ACHN (cell line): ENCODE data around the gene MYO7A.
A peak's percentile ranks its signal among the peaks of the same experiment; 100 is the strongest.

Source experiments
- DNase-seq: peaks from one replicate; pipeline ENCODE4 v3.0.0-alpha.2; 2015
- in situ Hi-C: cut with HindIII; loops from 2 replicates; pipeline ENCODE4 v1.10.0; 2017; ENCODE audit warnings: low sequenced_read_pairs, low pct_ligation_motif_present, low pct_unique_long_range_greater_than_20kb

The MYO7A gene

DNA sequence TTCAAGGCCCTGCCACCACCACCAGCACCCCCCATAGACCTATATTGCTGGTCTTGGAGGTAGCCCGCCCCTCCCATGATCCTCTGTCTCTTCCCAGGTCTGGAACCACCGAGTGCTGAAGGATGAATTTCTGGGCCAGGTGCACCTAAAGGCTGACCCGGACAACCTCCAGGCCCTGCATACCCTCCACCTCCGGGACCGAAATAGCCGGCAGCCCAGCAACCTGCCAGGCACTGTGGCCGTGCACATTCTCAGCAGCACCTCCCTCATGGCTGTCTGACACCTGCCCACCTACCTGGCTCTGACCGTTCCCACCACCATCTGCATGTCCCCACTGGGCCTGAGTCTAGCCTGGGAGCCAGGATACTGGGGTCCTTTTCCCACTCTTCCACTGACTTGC, 4.5 kb upstream of the MYO7A start:
- in situ Hi-C loops = no loop called here
- DNase-seq = no peak

DNA sequence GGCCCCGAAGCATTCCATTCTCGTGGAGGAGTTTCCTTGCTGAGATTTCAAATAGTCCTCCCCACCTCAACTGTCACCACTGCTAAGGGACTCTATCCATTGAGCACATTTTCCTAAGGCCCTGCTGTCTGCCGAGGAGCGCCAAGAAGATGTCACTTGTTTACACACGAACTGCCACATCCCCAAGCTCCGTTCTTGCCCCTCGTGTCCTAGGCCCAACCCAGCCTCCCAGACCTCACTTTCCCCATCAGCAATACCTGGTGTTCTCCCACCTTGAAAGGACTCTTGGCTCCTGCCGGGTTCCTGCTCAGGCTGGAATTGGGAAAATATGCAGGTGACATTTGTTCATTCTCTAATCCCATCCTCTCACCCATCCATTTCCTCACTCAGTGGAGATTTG, 4.0 kb upstream of the MYO7A start:
- no peak for DNase-seq
- in situ Hi-C loops = no loop called here

DNA sequence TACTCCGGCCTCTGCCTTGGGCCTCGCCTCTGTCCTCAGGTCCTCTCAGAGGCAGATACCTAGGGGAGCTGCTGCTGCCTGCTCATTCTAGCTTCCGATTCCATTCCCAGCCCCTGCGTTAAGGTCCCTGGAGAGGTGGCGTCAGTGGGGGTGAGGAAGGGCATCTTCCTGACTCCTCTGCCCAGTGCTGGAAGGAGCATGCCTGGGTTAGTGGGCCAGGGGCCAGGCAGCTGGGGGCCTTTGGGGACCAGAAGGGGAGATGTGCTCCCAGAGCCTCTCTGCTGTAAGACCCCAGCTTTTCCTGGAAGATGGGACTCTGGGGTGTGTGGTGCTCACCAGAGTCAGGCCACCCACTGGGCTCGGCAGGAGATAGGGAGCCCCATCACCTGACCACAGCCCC, 3.6 kb upstream of the MYO7A start:
- in situ Hi-C loops = no loop called here
- DNase-seq = no peak

DNA sequence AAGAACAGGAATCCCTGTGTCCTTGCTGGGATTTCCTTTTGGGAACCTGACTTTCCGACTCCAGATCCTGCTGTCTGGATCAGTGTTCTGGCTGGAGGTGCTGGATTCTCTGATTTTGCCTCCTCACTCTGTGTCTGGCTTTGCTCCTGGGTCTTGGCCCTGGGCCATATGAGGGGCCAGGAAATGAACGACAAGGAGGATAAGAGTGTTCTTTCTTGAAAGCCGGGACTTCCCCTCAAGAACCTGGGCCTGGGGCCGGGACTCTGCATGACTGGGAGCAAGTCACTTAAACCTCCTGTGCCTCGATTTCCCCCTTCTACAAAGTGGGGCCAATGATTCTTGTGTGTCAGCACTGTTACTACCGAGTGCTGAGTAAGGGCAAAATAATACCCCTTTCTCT, 2.9 kb upstream of the MYO7A start:
- no peak for DNase-seq

DNA sequence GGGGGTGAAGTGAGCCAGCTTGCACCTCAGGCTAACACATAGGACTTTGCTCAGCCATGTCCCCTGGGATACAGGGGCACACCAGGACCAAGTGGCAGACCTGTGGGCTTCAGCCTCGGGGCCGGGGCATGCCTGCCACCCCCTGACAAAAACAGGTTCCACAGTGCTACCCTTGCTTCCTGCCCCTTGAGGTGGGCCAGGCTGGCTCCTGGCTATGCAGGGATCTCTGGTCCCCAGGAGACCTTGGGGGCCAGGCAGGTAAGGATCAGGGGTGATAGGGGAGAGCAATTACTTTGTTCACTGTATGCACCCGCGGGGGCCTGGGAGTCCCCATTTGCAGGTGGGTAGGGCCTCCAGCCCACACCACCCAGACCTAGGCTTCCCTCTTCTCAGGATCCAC, 2.4 kb upstream of the MYO7A start:
- in situ Hi-C loops = no loop called here
- DNase-seq = no peak

More for the DNA sequence above, 2.9 kb upstream of the MYO7A start:
- in situ Hi-C loops = no loop called here

DNA sequence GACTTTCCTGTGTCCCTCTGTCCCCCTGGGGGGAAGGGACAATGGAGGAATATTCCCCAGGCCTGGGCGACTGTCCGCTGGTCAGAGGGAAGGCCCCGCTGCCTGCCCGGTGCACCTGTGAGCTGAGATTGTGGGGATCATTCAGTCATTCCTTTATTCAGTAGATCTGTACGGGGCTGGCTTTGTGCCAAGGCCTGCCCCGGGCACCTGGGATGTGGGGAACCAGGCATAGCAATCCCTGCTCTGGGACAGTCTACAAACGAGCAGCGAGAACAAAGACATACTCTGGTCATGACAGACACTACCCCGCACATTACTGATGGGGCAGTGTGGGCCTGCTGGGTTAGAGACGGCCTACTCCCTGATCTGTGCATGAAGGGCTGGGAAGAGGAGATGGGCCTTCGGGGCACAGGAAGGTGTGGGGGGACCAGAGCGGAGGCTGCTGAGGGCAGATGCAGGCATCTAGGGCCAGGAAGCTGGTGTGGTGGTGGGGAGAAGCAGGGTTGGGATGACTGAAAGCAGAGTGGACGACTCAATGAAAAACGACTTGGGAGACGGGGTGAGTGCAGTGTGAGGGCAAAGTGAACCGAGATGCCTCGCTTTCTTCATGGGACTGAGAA, 1.8 kb upstream of the MYO7A start:
- in situ Hi-C loops = no loop called here

DNA sequence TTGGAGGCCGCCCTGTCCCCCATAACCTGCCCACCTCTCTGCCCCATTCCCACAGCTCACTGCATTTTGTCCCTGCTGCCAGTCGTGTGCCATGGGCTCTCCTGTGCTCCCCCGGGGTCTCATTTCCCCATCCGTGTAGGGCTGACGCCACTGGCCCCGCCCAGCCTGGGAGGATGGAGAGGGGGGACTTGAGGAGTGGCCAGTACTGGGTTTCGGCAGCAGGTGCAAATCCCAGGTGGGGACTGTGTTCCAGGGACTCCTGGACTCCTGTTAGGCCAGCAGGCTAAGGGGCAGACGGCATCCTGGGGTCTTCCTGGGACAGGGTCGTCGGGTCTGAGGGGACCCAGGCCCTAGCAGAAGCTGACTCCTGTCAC, 1.2 kb upstream of the MYO7A start:
- in situ Hi-C loops = no loop called here
- no peak for DNase-seq

More for the DNA sequence above, 1.8 kb upstream of the MYO7A start:
- no peak for DNase-seq

DNA sequence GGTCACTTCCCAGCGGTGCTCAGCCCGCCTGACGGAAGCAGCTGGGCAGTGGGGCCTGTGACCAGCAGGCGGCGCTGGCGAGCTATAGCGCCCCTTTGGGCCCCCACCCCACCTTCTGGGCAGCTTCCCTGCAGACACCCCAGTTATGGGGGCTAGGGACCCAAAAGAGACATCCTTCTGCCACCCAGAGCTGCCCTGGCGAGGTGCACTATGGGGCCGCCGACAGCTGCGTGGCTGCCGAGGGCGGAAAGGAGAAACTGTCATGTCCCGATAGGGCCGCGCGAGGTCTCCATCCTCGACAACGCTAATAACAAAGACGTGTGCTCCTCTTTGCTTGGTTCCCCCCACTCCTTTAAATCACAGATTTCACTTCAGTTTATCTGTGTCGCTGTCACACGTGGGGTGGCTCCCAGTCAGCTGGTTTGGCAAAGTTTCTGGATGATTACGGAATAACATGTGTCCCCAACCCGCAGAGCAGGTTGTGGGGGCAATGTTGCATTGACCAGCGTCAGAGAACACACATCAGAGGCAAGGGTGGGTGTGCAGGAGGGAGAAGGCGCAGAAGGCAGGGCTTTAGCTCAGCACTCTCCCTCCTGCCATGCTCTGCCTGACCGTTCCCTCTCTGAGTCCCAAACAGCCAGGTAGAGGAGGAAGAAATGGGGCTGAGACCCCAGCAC, 673 bp upstream of the MYO7A start:
- in situ Hi-C loops = no loop called here
- DNase-seq = peak; percentile 26

DNA sequence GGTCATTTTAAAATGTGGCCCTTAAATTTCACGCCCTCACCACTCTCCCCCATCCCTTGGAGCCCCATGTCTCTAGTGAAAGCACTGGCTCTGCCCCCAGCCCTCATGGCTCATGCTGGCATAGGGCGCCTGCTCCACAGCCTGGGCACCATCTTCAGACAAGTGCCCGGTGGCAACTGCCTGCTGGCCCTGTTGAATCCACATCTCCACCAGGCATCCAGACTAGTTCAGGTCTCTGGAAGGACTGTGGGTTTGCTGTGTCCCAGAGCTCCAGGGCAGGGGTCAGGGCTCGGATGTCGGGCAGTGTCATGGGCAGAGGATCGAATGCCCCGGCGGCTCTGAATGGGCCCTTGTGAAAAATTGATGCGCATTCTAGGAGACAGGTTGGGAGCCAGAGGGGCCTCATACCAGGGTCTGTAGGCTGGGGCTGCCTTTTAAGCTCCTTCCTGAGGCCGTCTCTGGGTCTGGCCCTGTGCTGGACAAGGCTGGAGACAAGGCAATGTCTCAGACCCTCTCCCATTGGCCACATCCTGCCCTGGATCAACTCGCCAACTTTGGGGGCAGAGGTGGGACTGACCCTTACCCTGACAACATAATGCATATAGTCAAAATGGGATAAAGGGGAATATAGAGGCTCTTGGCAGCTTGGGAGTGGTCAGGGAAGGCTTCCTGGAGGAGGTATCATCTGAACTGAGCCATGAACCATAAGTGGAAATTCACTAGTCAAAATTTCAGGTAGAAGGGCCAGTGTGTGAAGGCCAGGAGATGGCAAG, 1.2 kb downstream of the MYO7A start:
- no peak for DNase-seq

DNA sequence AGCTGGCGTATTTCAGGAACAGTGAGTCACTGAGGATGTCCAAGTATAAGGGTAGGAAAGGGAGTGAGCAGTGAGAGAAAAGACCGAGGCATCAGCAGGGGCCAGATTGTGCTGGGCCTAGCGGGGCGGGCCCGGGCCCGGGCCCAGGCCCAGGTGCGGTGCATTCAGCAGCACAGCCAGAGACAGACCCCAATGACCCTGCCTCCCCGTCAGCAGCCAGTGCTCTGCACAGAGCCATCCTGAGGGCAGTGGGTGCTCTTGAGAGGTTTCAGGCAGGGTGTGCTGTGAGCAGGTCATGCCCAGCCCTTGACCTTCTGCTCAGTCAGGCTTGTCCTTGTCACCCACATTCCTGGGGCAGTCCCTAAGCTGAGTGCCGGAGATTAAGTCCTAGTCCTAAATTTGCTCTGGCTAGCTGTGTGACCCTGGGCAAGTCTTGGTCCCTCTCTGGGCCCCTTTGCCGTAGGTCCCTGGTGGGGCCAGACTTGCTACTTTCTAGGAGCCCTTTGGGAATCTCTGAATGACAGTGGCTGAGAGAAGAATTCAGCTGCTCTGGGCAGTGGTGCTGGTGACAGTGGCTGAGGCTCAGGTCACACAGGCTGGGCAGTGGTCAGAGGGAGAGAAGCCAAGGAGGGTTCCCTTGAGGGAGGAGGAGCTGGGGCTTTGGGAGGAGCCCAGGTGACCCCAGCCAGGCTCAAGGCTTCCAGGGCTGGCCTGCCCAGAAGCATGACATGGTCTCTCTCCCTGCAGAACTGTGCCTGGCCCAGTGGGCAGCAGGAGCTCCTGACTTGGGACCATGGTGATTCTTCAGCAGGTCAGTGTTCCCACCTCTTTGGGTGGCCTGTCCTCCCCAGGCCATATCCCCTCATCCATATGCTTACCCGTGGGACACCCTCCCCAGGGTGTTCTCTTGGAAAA, 2.1 kb downstream of the MYO7A start:
- in situ Hi-C loops = no loop called here
- DNase-seq = no peak

More for the DNA sequence above, 1.2 kb downstream of the MYO7A start:
- in situ Hi-C loops = no loop called here

DNA sequence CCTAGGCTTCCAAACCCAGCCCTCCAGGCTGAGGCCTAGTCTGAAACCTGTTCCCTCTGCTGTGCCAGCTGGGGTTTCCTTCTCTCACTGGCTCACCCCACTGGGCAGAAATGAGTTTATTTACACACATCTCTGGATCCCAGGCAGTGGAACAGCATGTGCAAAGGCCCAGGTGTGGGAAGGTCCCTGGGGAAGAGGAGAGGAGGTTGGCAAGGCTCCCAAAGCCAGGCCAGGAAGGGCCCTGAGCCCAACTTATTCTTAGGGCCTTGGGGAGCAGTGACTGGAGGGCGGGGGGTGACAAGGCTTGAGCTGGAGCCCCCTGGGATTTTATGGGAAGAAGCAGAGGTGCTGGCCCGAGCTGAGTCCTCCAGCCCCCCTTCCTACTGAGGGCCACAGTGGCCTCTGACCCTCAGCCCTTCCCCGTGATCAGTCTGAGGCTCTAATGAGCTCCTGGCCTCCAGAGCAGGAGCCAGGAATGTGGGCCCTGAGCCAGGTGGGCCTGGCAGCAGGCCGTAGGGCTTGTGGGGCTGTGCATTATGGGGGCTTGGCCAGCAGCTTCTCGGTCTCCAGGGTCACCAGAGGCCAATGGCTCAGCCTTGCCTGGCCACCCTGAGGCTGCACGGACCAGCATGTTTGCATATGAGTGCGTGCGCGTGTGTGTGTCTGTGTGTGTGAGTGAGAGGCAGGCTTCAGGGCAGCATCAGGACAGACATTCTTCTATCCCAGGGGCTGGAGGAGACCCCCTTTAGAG, 2.9 kb downstream of the MYO7A start:
- in situ Hi-C loops = no loop called here
- DNase-seq = no peak

DNA sequence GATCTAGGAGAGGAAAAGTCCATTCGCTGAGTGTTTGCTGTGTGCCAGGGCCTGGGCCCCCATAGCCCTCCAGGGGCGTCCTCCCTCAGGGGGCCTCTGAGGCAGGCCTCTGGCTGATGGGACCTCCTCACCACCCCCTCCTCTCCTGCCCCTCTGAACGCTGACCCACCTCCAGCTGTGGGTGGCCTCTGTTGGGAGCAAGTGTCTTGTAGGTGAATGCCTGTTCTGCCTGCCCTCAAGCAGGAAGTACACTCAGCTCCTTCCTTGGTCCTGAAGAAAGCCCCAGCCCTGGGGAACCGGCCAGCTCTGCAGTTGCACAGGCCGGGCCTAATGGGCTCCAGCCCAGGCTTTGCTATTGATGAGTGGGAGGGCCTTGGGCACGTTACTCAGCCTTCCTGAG, 3.5 kb downstream of the MYO7A start:
- in situ Hi-C loops = no loop called here
- no peak for DNase-seq

DNA sequence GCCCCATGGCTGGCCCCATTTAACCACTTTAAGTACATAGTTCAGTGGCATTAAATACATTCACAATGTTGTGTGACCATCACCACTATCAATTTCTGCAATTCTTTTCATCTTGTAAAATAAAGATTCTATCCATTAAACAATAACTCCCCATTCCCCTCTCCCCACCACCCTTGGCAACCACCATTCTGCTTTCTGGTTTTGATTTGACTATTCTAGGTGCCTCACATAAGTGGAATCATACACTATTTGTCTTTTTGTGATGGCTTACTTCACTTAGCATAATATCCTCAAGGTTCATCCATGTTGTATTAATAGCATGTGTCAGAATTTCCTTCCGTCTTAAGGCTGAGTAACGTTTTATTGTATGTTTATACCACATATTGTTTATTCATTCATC, 7.0 kb downstream of the MYO7A start:
- DNase-seq = no peak
- in situ Hi-C loops = no loop called here

DNA sequence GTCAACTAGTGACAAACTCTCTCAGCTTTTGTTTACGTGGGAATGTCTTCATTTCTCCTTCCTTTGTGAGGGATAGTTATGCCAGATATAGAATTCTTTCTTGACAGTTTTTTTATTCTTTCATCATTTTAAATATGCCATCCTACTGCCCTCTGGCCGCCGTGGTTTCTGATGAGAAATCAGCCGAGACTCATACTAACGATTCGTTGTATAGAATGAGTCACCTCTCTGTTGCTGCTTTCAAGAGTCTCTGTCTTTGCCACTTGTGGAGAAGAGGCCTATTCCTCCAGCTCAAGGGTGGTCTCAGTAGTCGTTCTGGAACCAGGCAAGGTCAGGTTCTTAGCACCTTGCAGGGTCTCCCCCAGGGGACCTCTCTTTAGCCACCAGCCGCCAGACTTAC, 8.0 kb downstream of the MYO7A start:
- in situ Hi-C loops = no loop called here
- no peak for DNase-seq

DNA sequence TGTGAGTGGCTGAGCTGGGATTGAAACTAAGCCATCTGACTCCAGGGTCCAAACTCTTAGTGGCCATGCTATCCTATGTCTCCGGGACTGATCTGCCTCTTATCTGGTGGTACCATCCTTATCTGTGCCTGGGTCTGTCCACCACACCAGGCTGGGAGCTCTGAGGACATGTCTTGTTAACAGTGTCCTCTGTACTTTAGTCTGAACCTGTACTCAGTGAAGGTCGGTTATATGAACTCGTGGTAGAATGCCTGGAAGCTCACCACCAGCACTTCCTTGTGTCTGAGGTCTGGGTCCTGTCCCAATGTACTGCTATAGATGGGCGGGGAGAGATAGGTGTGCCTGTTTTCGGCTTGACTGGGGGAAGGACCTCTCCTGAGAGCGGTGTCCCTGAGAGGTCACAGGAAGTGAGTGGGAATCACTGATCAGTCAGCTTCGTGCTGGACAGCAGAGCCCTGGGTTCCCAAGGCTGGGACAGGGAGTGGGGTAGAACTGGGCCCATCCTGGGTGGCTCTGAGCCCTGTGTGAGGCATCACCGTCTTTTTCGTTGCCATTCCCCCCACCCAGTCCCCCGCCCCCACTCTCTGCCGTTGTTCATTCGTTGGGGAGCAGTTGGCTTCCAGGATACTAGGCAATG, 8.9 kb downstream of the MYO7A start:
- DNase-seq = no peak
- in situ Hi-C loops = no loop called here

DNA sequence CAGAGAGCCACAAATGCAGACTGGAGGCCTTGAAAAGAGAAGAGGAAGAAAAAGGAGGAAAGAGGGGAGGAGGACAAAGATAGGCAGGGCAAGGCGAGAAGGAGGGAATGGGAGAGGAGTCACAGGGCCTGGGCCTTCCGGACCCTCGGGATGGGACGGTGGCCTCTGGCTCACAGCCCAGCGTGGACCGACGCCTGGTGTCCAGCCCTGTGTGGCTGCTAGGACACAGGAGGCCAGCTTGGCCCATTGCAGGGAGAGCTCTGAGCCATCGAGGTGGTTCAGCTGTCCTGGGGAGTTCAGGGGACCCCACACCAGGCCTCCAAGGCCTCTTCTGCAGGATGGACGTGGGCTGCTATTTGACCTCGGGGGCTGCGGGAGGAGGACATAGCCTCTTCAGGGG, 9.4 kb downstream of the MYO7A start:
- DNase-seq = no peak
- in situ Hi-C loops = no loop called here

DNA sequence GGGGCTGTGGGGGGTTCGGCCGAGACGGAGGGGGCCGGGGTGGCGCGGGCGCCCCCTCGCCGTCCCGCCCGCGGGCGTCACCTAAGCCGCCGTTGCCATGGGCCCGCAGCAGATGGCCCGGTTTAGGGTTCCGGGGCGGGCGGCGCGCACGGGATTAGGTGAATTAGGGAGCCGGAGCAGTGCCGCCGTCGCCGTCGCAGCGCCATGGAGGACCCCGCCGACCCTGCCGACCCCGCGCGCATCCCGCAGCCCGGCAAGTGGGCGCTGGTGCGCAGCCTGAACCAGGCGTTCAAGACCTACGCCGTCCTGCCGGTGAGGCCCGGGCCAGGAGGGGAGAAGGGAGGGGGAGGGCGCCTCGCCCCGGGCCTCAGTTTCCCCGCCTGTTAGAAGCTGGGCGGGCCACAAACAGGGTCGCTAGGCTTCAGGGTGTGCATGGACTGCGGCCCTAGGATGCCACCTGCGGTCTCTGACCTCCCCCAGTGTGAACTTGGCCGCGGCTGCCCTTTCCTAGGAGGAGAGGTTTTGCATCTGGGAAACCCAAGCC, 10.1 kb downstream of the MYO7A start:
- DNase-seq = no peak
- in situ Hi-C loops = no loop called here

DNA sequence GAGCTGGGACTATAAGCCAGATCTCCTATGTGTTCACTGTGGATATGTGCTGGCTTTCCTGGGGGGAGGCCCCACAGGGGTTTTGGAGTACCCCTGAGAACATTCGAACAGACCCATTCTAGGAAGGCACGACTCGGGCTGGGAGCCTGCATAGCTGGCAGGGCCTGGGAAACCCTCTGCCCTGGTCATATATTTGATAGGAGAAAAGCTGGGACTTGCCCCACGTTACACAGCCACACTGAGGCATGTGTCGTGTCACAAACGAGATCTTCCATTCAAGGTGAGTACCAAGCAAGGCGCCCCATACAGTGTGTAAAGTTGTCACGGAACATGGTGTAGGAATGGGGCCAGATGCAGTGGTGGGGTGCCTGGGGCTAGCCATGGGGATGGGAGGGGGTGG, 11.2 kb downstream of the MYO7A start:
- no peak for DNase-seq

More for the DNA sequence above, 11.2 kb downstream of the MYO7A start:
- in situ Hi-C loops = no loop called here
